H9 (cell line): ENCODE data around the gene BICD2. TPM values are rescaled to one million over a fixed set of nuclear protein-coding genes. Genes with fewer than 3 reads are reported as not detected.
A peak's percentile ranks its signal among the peaks of the same experiment; 100 is the strongest.

ENCODE experiments used
- DNase-seq: peaks from one replicate; pipeline ENCODE4 v3.0.0-alpha.2; 2017
- H2AFZ ChIP-seq: one replicate; pipeline ENCODE4 v1.6.1; 2013; ENCODE audit warnings: mild to moderate bottlenecking, low read length, control low read depth, moderate library complexity
- H2AK5ac ChIP-seq: 2 replicates; pipeline ENCODE4 v1.6.1; 2013; ENCODE audit warnings: low read length, control low read depth, mixed read lengths; ENCODE audit not compliant: insufficient read length
- H2BK120ac ChIP-seq: one replicate; pipeline ENCODE4 v1.6.1; 2013; ENCODE audit warnings: low read depth, mild to moderate bottlenecking, low read length, control low read depth, inconsistent platforms; ENCODE audit not compliant: poor library complexity, severe bottlenecking
- H2BK12ac ChIP-seq: 2 replicates; pipeline ENCODE4 v1.6.1; 2013; ENCODE audit warnings: low read length, control low read depth, mixed read lengths, low read depth; ENCODE audit not compliant: insufficient read length
- H2BK15ac ChIP-seq: 2 replicates; pipeline ENCODE4 v1.6.1; 2013; ENCODE audit warnings: low read depth, low read length, control low read depth
- H2BK20ac ChIP-seq: one replicate; pipeline ENCODE4 v1.6.1; 2013; ENCODE audit warnings: low read depth, mild to moderate bottlenecking, low read length, control low read depth, inconsistent platforms; ENCODE audit not compliant: poor library complexity, severe bottlenecking
- H2BK5ac ChIP-seq: 2 replicates; pipeline ENCODE4 v1.6.1; 2013; ENCODE audit warnings: low read length, control low read depth, mixed read lengths; ENCODE audit not compliant: insufficient read length
- H3K14ac ChIP-seq: 2 replicates; pipeline ENCODE4 v1.6.1; 2013; ENCODE audit warnings: low read length, control low read depth; ENCODE audit not compliant: insufficient read depth
- H3K18ac ChIP-seq: 2 replicates; pipeline ENCODE4 v1.6.1; 2013; ENCODE audit warnings: low read depth, mild to moderate bottlenecking, mixed read lengths, low read length, control low read depth; ENCODE audit not compliant: insufficient read length
- H3K23ac ChIP-seq: 2 replicates; pipeline ENCODE4 v1.6.1; 2013; ENCODE audit warnings: low read length, control low read depth, mixed read lengths, low read depth; ENCODE audit not compliant: insufficient read length
- H3K23me2 ChIP-seq: 2 replicates; pipeline ENCODE4 v1.6.1; 2013; ENCODE audit warnings: low read depth, mild to moderate bottlenecking, mixed read lengths, low read length, control low read depth; ENCODE audit not compliant: insufficient read length, poor library complexity, severe bottlenecking
- H3K27ac ChIP-seq: 2 replicates; pipeline ENCODE4 v1.5.1; 2013; ENCODE audit warnings: low read length, control low read depth, mixed read lengths, low read depth; ENCODE audit not compliant: insufficient read length
- H3K27me3 ChIP-seq: 2 replicates; pipeline ENCODE4 v1.6.1; 2013; ENCODE audit warnings: low read length, control low read depth, inconsistent platforms; ENCODE audit not compliant: insufficient read depth
- H3K4ac ChIP-seq: 2 replicates; pipeline ENCODE4 v1.6.1; 2013; ENCODE audit warnings: low read depth, mild to moderate bottlenecking, control low read depth, inconsistent platforms, low read length, moderate library complexity
- H3K4me1 ChIP-seq: 2 replicates; pipeline ENCODE4 v1.6.1; 2013; ENCODE audit warnings: low read length, control low read depth, inconsistent platforms; ENCODE audit not compliant: insufficient read depth
- H3K4me2 ChIP-seq: 2 replicates; pipeline ENCODE4 v1.6.1; 2013; ENCODE audit warnings: low read length, control low read depth, mixed read lengths; ENCODE audit not compliant: insufficient read length, insufficient read depth
- H3K56ac ChIP-seq: 2 replicates; pipeline ENCODE4 v1.6.1; 2013; ENCODE audit warnings: low read depth, mild to moderate bottlenecking, mixed read lengths, low read length, control low read depth; ENCODE audit not compliant: insufficient read length
- H3K79me1 ChIP-seq: 2 replicates; pipeline ENCODE4 v1.6.1; 2013; ENCODE audit warnings: low read depth, mild to moderate bottlenecking, moderate library complexity, low read length, control low read depth, inconsistent platforms; ENCODE audit not compliant: insufficient read depth, poor library complexity, severe bottlenecking
- H3K79me2 ChIP-seq: 2 replicates; pipeline ENCODE4 v1.6.1; 2013; ENCODE audit warnings: low read length, control low read depth, inconsistent platforms; ENCODE audit not compliant: insufficient read depth
- H3K9ac ChIP-seq: 2 replicates; pipeline ENCODE4 v1.6.1; 2013; ENCODE audit warnings: low read length, control low read depth, mixed read lengths; ENCODE audit not compliant: insufficient read length; ENCODE audit errors: extremely low read depth
- H3K9me3 ChIP-seq: one replicate; pipeline ENCODE4 v1.6.1; 2013; ENCODE audit warnings: low read depth, low read length, inconsistent platforms; ENCODE audit not compliant: control insufficient read depth
- H3T11ph ChIP-seq: one replicate; pipeline ENCODE4 v1.6.1; 2013; ENCODE audit warnings: mild to moderate bottlenecking, low read length, control low read depth, inconsistent platforms
- H4K20me1 ChIP-seq: one replicate; pipeline ENCODE4 v1.6.1; 2013; ENCODE audit not compliant: control insufficient read depth, insufficient read length, insufficient read depth
- H4K5ac ChIP-seq: 2 replicates; pipeline ENCODE4 v1.6.1; 2013; ENCODE audit warnings: low read depth, mild to moderate bottlenecking, mixed read lengths, low read length, control low read depth; ENCODE audit not compliant: insufficient read length
- H4K8ac ChIP-seq: replicated peaks from 2 replicates; pipeline ENCODE4 v1.6.1; 2013; ENCODE audit warnings: low read length, control low read depth, mixed read lengths, low read depth; ENCODE audit not compliant: insufficient read length
- H4K91ac ChIP-seq: 2 replicates; pipeline ENCODE4 v1.6.1; 2013; ENCODE audit warnings: low read depth, mild to moderate bottlenecking, moderate library complexity, mixed read lengths, low read length, control low read depth; ENCODE audit not compliant: insufficient read length
- H3K27ac Mint-ChIP-seq, 3 experiments: 2 replicates in 2 of 3; 3 replicates in 1 of 3; pipeline ENCODE4 v1.8.0; 2020 to 2021; ENCODE audit warnings: mixed read lengths in 3 of 3, mild to moderate bottlenecking in 1 of 3, moderate library complexity in 1 of 3
- H3K27me3 Mint-ChIP-seq: 2 replicates; pipeline ENCODE4 v1.8.0; 2021; ENCODE audit warnings: low read depth, mild to moderate bottlenecking, moderate library complexity, mixed read lengths
- H3K36me3 Mint-ChIP-seq, 3 experiments: 2 replicates in 2 of 3; 3 replicates in 1 of 3; pipeline ENCODE4 v1.8.0; 2020 to 2021; ENCODE audit warnings: low read depth in 3 of 3, mixed read lengths in 3 of 3; ENCODE audit not compliant: insufficient read depth in 1 of 3
- H3K4me1 Mint-ChIP-seq, 2 experiments: 2 replicates each; pipeline ENCODE4 v1.8.0; 2020; ENCODE audit warnings: mixed read lengths in 2 of 2
- H3K4me3 Mint-ChIP-seq, 2 experiments: 2 replicates in 1 of 2; 3 replicates in 1 of 2; pipeline ENCODE4 v1.8.0; 2020 to 2021; ENCODE audit warnings: mild to moderate bottlenecking in 2 of 2, mixed read lengths in 2 of 2, moderate library complexity in 1 of 2
- H3K9me3 Mint-ChIP-seq, 2 experiments: 2 replicates in 1 of 2; 3 replicates in 1 of 2; pipeline ENCODE4 v1.8.0; 2020; ENCODE audit warnings: mild to moderate bottlenecking in 2 of 2, mixed read lengths in 2 of 2, moderate library complexity in 1 of 2
- CTCF ChIP-seq: fragments of 200-600 bp; sonication (generic); conservative IDR thresholded peaks from 3 replicates; pipeline ENCODE4 v1.8.0; 2021; ENCODE audit warnings: antibody characterized with exemption, mild to moderate bottlenecking
- WGBS: extraction: QIAGEN DNeasy Blood & Tissue Kit; methylation state at CpG from one replicate; pipeline ENCODE4 v1.1.7; 2013; ENCODE audit warnings: missing lambda C conversion rate, low lambda C conversion rate, mixed read lengths; ENCODE audit not compliant: insufficient read length; ENCODE audit errors: extremely low coverage; 5-methylcytosine and 5-hydroxymethylcytosine counted together
- total RNA-seq: library from RNA; stranded (reverse); gene quantifications from 2 replicates; pipeline ENCODE4 v1.2.1, GENCODE V29; 2021

Gene BICD2
- total RNA-seq, 1 experiment from 2014 or later, result 22.3 TPM

- Histone ChIP-seq H3K79me2 (no peaks in the 10 kb centered on the region), H3K18ac (no peak overlapping the region), H3K79me1 (no peaks in the 10 kb centered on the region), H3K23ac (no peak overlapping the region), H2BK120ac (no peak overlapping the region), H3K9ac (no peak overlapping the region), H2AK5ac (no peak overlapping the region), H3K4me1 (no peaks in the 10 kb centered on the region; the same call in 1 of the 2 replicates), H4K91ac (no peak overlapping the region), H4K5ac (no peak overlapping the region), H2BK12ac (no peak overlapping the region), H3T11ph (no peak overlapping the region), H3K4me2 (no peak overlapping the region), H3K27ac (no peak overlapping the region), H4K8ac (no peak overlapping the region), H3K56ac (no peak overlapping the region), H3K23me2 (no peaks in the 10 kb centered on the region), H3K4ac (no peak overlapping the region), H2BK15ac (no peak overlapping the region), H2AFZ (no peak overlapping the region), H2BK20ac (no peak overlapping the region), H2BK5ac (no peak overlapping the region), H4K20me1 (peaks cover 2% of the 10 kb centered on the region), H3K14ac (no peak overlapping the region), H3K27me3 (no peaks in the 10 kb centered on the region), H3K9me3 (no peaks in the 10 kb centered on the region)
- Mint-ChIP-seq H3K4me3 (no peak overlapping the region), H3K9me3 (no peaks in the 10 kb centered on the region), H3K27ac (peak overlapping the region in 1 of 3 experiments; percentile 96; a peak in 2 of 7 replicates), H3K27me3 (peaks cover 9% of the 10 kb centered on the region; the same call in 1 of the 2 replicates), H3K4me1 (peaks cover 15 to 23% of the 10 kb centered on the region in 2 experiments), H3K36me3 (no peaks in the 10 kb centered on the region)
- WGBS, result no CpG with 5 or more reads among the region's 7 CpGs
- TF ChIP-seq CTCF, result no peak; the same call in 2 of the 3 replicates
- DNase-seq, result peak; percentile 73
Measured at GRCh38 chr9:92770360-92770995, 5.8 kb upstream of the BICD2 start.
